T-helper 2 cell treated with Interferon-gamma antibody and Interleukin-4, amounts not matched to agents 100 ng/mL and 5 ng/mL, for 36 hours (primary cell): ENCODE data around the gene C17orf78. TPM values are rescaled to one million over a fixed set of nuclear protein-coding genes. Genes with fewer than 3 reads are reported as not detected.
"Not testable (repeated sequence)": the region's sequence is repeated elsewhere in the genome, so short reads cannot be mapped to it uniquely, and the experiment has no call there.

Experiments
- intact Hi-C: fragments of 100-400 bp; cut with micrococcal nuclease; formaldehyde crosslinking; loops from one replicate; pipeline ENCODE4 v1.15.1; 2023
- total RNA-seq: library from RNA; stranded (reverse); gene quantifications from 2 replicates; pipeline ENCODE4 v1.2.3, GENCODE V29; 2022

The C17orf78 gene
- not detected in 2 replicates for total RNA-seq

- intact Hi-C loops: no loop called here
Measured at GRCh38 chr17:37375706-37376105, at the start of gene C17orf78. C17orf78 (plus strand) TSS chr17:37375985; CDS start chr17:37376093, 108 bp downstream.

GRCh38 chr17:37327341-37328090 lies 48.3 kb upstream of the C17orf78 start:
- intact Hi-C loops: no loop called here

GRCh38 chr17:37338847-37339246 lies 36.9 kb upstream of the C17orf78 start:
- intact Hi-C loops: no loop called here

- intact Hi-C loops: no loop called here
Measured at GRCh38 chr17:37339321-37339720, 36.5 kb upstream of the C17orf78 start.

- intact Hi-C loops: no loop called here
Measured at GRCh38 chr17:37340804-37341203, 35.0 kb upstream of the C17orf78 start.

GRCh38 chr17:37342589-37342988 lies 33.2 kb upstream of the C17orf78 start:
- intact Hi-C loops: no loop called here

- intact Hi-C loops: no loop called here
Measured at GRCh38 chr17:37344519-37344918, 31.3 kb upstream of the C17orf78 start.

GRCh38 chr17:37346863-37347402 lies 28.9 kb upstream of the C17orf78 start:
- intact Hi-C loops: not testable (repeated sequence)

GRCh38 chr17:37356796-37357569 lies 18.8 kb upstream of the C17orf78 start:
- intact Hi-C loops: loop anchor here (10.0 kb wide), 1 partner anchor 218 kb away; no protein-coding TSS in a partner anchor

- intact Hi-C loops: loop anchor here (10.0 kb wide), 1 partner anchor 217 kb away; no protein-coding TSS in a partner anchor
Measured at GRCh38 chr17:37358098-37358829, 17.5 kb upstream of the C17orf78 start.

GRCh38 chr17:37358830-37359681 lies 16.7 kb upstream of the C17orf78 start:
- intact Hi-C loops: loop anchor here (1.0 to 10.0 kb wide), 3 partner anchors 47 to 250 kb away; partner anchors contain the start of genes ACACA, SYNRG and TADA2A

GRCh38 chr17:37359682-37360188 lies 16.1 kb upstream of the C17orf78 start:
- intact Hi-C loops: loop anchor here (1.0 to 10.0 kb wide), 3 partner anchors 47 to 250 kb away; partner anchors contain the start of genes ACACA, SYNRG and TADA2A

- intact Hi-C loops: no loop called here
Measured at GRCh38 chr17:37360632-37361031, 15.2 kb upstream of the C17orf78 start.

GRCh38 chr17:37361543-37361942 lies 14.2 kb upstream of the C17orf78 start:
- intact Hi-C loops: no loop called here

- intact Hi-C loops: no loop called here
Measured at GRCh38 chr17:37365589-37365988, 10.2 kb upstream of the C17orf78 start.

- intact Hi-C loops: no loop called here
Measured at GRCh38 chr17:37368577-37368976, 7.2 kb upstream of the C17orf78 start.

GRCh38 chr17:37373530-37374159 lies 2.1 kb upstream of the C17orf78 start:
- intact Hi-C loops: loop anchor here (5.0 kb wide), 1 partner anchor 34 kb away; the partner anchor contains the start of genes ACACA and TADA2A

- intact Hi-C loops: no loop called here
Measured at GRCh38 chr17:37382056-37382455, 6.3 kb downstream of the C17orf78 start.

- intact Hi-C loops: no loop called here
Measured at GRCh38 chr17:37384560-37385149, 8.9 kb downstream of the C17orf78 start.
